Activated CD8-positive, alpha-beta T cell treated with anti-CD3 and anti-CD28 coated beads for 36 hours (primary cell): ENCODE data around the gene OSTM1. TPM values are rescaled to one million over a fixed set of nuclear protein-coding genes. Genes with fewer than 3 reads are reported as not detected.

ENCODE experiments used
- ATAC-seq: fragments of 200-7000 bp; cut with Tn5 transposase; one replicate; pipeline ENCODE4 v1.10.0; 2021; ENCODE audit warnings: mild to moderate bottlenecking, moderate library complexity
- CTCF ChIA-PET: fragments of 350-600 bp; sonication (Branson Sonifier 250); formaldehyde crosslinking; loops from one replicate; lab custom pipeline; 2021; ENCODE audit warnings: antibody characterized with exemption; lab: Charles Lee
- POLR2A ChIA-PET: fragments of 350-600 bp; sonication (Branson Sonifier 250); formaldehyde crosslinking; loops from one replicate; lab custom pipeline; 2021; ENCODE audit warnings: antibody characterized with exemption; lab: Charles Lee
- DNase-seq: peaks from one replicate; pipeline ENCODE4 v3.0.0-alpha.2; 2020
- H3K27ac Mint-ChIP-seq: one replicate; pipeline ENCODE4 v1.8.0; 2021; ENCODE audit warnings: mild to moderate bottlenecking, mixed read lengths
- H3K27me3 Mint-ChIP-seq: one replicate; pipeline ENCODE4 v1.8.0; 2021; ENCODE audit warnings: mixed read lengths
- H3K36me3 Mint-ChIP-seq: one replicate; pipeline ENCODE4 v1.8.0; 2021; ENCODE audit warnings: low read depth, mixed read lengths
- H3K4me1 Mint-ChIP-seq: one replicate; pipeline ENCODE4 v1.8.0; 2021; ENCODE audit warnings: low read depth, mixed read lengths
- H3K4me3 Mint-ChIP-seq: one replicate; pipeline ENCODE4 v1.8.0; 2021; ENCODE audit warnings: mild to moderate bottlenecking, moderate library complexity, mixed read lengths
- H3K9me3 Mint-ChIP-seq: one replicate; pipeline ENCODE4 v1.8.0; 2021; ENCODE audit warnings: mixed read lengths
- CTCF ChIP-seq: fragments of 200-600 bp; IDR thresholded peaks from one replicate; pipeline ENCODE4 v1.8.0; 2022; ENCODE audit warnings: antibody characterized with exemption, mild to moderate bottlenecking
- intact Hi-C: fragments of 100-400 bp; cut with micrococcal nuclease; formaldehyde crosslinking; loops from one replicate; pipeline ENCODE4 v1.10.0; 2022
- total RNA-seq, 2 experiments: library from RNA; stranded (reverse); gene quantifications; one replicate each; pipeline ENCODE4 v1.2.3, GENCODE V29; 2021

Gene OSTM1
- total RNA-seq, 2 experiments from 2014 or later = 7.2 to 7.5 TPM

GRCh38 chr6:108105571-108105970, 31.0 kb upstream of the OSTM1 start:
- intact Hi-C loops = no loop called here
- no peak for TF ChIP-seq CTCF
- H3K9me3 Mint-ChIP-seq = no peaks in the 10 kb centered on the region
- ATAC-seq (no peak), DNase-seq (no peak)
- no peak overlapping the region for H3K4me3 Mint-ChIP-seq
- ChIA-PET POLR2A (interaction anchor here (1.0 kb wide), 1 partner anchor 13 kb away, joined by 4 read pairs; no protein-coding TSS in a partner anchor), CTCF (interaction anchor here (1.4 kb wide), 1 partner anchor 386 kb away, joined by 4 read pairs; no protein-coding TSS in a partner anchor)
- H3K36me3 Mint-ChIP-seq = no peaks in the 10 kb centered on the region
- peaks cover 11% of the 10 kb centered on the region for H3K27me3 Mint-ChIP-seq
- no peaks in the 10 kb centered on the region for H3K4me1 Mint-ChIP-seq
- H3K27ac Mint-ChIP-seq = no peak overlapping the region

- Mint-ChIP-seq H3K4me1 (no peaks in the 10 kb centered on the region), H3K27ac (no peak overlapping the region), H3K4me3 (no peak overlapping the region), H3K27me3 (peaks cover 6% of the 10 kb centered on the region), H3K36me3 (no peaks in the 10 kb centered on the region), H3K9me3 (no peaks in the 10 kb centered on the region)
- POLR2A ChIA-PET = no interaction called here
- DNase-seq = no peak
- intact Hi-C loops = no loop called here
- ATAC-seq = no peak
- CTCF ChIA-PET = interaction anchor here (1.1 to 1.4 kb wide), 2 partner anchors 10 to 389 kb away, joined by 3 to 5 read pairs; no protein-coding TSS in a partner anchor
- no peak for TF ChIP-seq CTCF
Observed at GRCh38 chr6:108102965-108103364, 28.4 kb upstream of the OSTM1 start.

- Mint-ChIP-seq H3K36me3 (no peaks in the 10 kb centered on the region), H3K27me3 (peaks cover 18% of the 10 kb centered on the region), H3K27ac (no peak overlapping the region), H3K4me1 (no peaks in the 10 kb centered on the region), H3K4me3 (no peak overlapping the region), H3K9me3 (no peaks in the 10 kb centered on the region)
- intact Hi-C loops = no loop called here
- DNase-seq (no peak), ATAC-seq (no peak)
- POLR2A ChIA-PET = no interaction called here
- no peak for TF ChIP-seq CTCF
- CTCF ChIA-PET = no interaction called here
Observed at GRCh38 chr6:108100003-108100402, 25.5 kb upstream of the OSTM1 start.

- Mint-ChIP-seq H3K36me3 (no peaks in the 10 kb centered on the region), H3K4me1 (no peaks in the 10 kb centered on the region), H3K4me3 (no peak overlapping the region), H3K9me3 (no peaks in the 10 kb centered on the region), H3K27ac (no peak overlapping the region), H3K27me3 (peaks cover 19% of the 10 kb centered on the region)
- ChIA-PET POLR2A (no interaction called here), CTCF (interaction anchor here (1.4 kb wide), 1 partner anchor 9 kb away, joined by 3 read pairs; no protein-coding TSS in a partner anchor)
- intact Hi-C loops = no loop called here
- no peak for TF ChIP-seq CTCF
- ATAC-seq (no peak), DNase-seq (no peak)
Observed at GRCh38 chr6:108097882-108098281, 23.3 kb upstream of the OSTM1 start.

GRCh38 chr6:108093781-108094300, 19.3 kb upstream of the OSTM1 start:
- POLR2A ChIA-PET = no interaction called here
- TF ChIP-seq CTCF = no peak

More at GRCh38 chr6:108093781-108094300, 19.3 kb upstream of the OSTM1 start:
- no peak overlapping the region for H3K27ac Mint-ChIP-seq
- DNase-seq (no peak), ATAC-seq (no peak)
- no peaks in the 10 kb centered on the region for H3K4me1 Mint-ChIP-seq
- H3K9me3 Mint-ChIP-seq = no peaks in the 10 kb centered on the region
- intact Hi-C loops = no loop called here
- H3K27me3 Mint-ChIP-seq = peaks cover 21% of the 10 kb centered on the region
- CTCF ChIA-PET = no interaction called here
- no peaks in the 10 kb centered on the region for H3K36me3 Mint-ChIP-seq
- H3K4me3 Mint-ChIP-seq = no peak overlapping the region
